Measurements from ENCODE around the gene ZNF236. TPM values are rescaled to one million over a fixed set of nuclear protein-coding genes. Genes with fewer than 3 reads are reported as not detected.
"Not testable (repeated sequence)": the region's sequence is repeated elsewhere in the genome, so short reads cannot be mapped to it uniquely, and the experiment has no call there.

The ZNF236 gene
- total RNA-seq, 1 donor from 2014 or later: 11.7 TPM

GRCh38 chr18:76927223-76927725 lies 104.9 kb downstream of the ZNF236 start:
- DNase-seq (no peak), ATAC-seq (ENCODE audit: poor library complexity) (no peak)
- intact Hi-C loops (cut with DNase I): no loop called here

DNA sequence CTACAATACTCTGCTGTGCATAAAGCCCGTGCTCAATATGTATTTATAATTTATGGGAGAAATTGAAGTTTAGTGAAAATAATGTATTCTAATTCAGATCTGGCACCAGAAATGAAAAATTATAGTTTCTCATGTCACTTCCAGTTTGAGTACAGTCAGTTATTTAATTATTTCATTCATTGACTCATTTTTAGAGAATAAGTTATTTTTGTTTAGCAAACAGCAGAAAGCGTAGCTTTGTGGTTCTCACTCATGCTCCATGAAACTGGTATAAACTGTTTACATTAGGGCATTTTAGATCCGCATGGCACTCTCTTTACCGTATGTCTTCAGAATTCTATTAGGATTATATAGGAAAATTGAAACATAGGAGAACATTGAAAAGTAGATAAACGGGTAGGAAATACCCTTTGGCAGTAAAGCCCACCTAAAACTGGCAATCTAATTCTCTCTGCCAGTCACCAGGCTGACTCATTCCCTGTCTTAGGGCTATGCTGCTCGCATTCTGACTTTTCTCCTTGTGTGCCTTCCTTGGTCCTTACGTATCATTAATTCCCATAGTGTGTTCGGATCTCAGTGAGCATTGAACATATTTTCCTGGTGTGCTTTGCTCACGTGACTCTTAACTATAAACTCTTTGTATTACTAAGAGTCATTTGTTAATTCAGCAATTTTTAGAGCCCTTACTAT lies 106.0 kb downstream of the ZNF236 start:
- intact Hi-C loops (cut with DNase I): no loop called here
- ATAC-seq (ENCODE audit: poor library complexity) (no peak), DNase-seq (no peak)

DNA sequence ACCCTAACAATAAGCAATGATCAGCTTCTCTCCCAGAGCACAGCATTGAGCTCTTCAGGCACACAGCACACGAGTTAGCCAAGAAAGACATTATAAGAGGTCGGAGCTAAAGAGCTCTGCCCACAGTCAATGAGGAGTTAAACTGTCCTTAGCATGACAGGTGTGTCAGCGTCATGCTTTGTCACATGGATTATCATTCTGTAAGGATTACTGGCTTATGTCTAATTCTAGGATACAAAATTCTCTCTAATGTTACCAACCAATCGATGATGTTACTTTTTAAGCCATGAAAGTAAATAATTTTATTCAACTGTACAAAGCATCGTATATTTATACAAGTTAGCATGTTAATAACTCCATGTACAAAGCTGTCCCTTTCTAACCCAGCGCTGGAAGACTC lies 108.8 kb downstream of the ZNF236 start:
- ATAC-seq (ENCODE audit: poor library complexity): no peak
- intact Hi-C loops (cut with DNase I): no loop called here

GRCh38 chr18:76932026-76932819 lies 109.9 kb downstream of the ZNF236 start:
- ATAC-seq (ENCODE audit: poor library complexity): peak; percentile 83
- intact Hi-C loops (cut with DNase I): no loop called here
- DNase-seq: peak; percentile 80

More for the DNA sequence above, 108.8 kb downstream of the ZNF236 start:
- no peak for DNase-seq

GRCh38 chr18:76935722-76936337 lies 113.5 kb downstream of the ZNF236 start:
- DNase-seq: no peak
- intact Hi-C loops (cut with DNase I): no loop called here
- no peak for ATAC-seq (ENCODE audit: poor library complexity)

DNA sequence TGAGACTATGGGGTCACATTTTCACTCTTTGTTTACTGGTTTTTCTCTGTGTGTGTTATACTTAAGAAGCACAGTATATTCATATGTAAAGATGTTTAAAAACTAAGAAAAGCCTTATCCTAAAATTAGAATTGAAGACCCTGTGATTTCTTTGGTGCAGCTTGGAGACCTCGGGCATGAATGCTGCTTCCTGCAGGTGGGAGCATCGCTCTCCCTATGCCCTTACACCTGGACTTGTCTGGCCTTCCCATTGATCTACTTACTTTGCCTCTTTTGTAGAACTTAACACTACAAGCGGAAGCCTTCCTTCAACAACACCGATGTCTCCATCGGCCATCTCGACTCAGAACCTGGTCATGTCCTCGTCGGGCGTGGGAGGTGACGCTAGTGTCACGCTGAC lies 114.5 kb downstream of the ZNF236 start:
- ATAC-seq (ENCODE audit: poor library complexity): no peak
- intact Hi-C loops (cut with DNase I): no loop called here
- no peak for DNase-seq

- DNase-seq (no peak), ATAC-seq (ENCODE audit: poor library complexity) (no peak)
- intact Hi-C loops (cut with DNase I): no loop called here
These were observed 115.2 kb downstream of the ZNF236 start for GRCh38 chr18:76937597-76937996.

- intact Hi-C loops (cut with DNase I): no loop called here
- ATAC-seq (ENCODE audit: poor library complexity): no peak
- DNase-seq: no peak
These were observed 116.3 kb downstream of the ZNF236 start for GRCh38 chr18:76938619-76939018.

DNA sequence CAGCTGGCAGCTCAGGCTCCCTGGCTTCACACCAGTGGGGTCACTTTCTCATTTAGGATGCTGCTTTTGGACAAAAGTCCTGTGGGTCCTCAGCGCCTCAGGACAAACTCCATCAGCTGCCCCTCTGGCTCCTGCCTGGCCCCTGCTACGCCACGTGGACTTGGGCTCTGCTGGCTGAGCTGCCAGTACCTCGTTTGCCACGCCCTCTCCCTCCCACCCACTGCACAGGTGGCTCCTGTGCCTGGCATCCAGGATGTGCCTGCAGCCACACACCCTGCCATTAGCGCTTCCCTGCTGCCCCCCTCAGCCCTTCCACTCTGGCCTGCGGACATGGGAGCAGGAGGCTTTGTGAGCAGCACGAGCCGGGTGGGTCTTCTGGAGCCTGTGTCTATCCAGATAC lies 118.9 kb downstream of the ZNF236 start:
- intact Hi-C loops (cut with DNase I): no loop called here
- DNase-seq: no peak
- ATAC-seq (ENCODE audit: poor library complexity): no peak

- intact Hi-C loops (cut with DNase I): no loop called here
- DNase-seq (peak; percentile 71), ATAC-seq (ENCODE audit: poor library complexity) (peak; percentile 57)
These were observed 121.4 kb downstream of the ZNF236 start for GRCh38 chr18:76943542-76944339.

DNA sequence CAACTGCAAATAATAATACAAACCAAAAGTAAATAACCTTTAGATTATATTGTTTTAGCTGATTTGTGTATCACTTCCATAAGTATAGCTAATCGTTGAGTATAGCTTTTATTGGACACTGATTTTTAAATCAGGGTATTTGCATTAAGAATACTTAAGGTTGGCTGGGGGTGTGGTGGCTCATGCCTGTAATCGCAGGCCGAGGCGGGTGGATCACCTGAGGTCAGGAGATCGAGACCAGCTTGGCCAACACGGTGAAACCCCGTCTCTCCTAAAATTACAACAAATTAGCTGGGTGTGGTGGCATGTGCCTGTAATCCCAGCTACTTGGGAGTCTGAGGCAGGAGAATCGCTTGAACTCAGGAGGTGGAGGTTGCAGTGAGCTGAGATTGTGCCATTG lies 122.0 kb downstream of the ZNF236 start:
- DNase-seq; ATAC-seq (ENCODE audit: poor library complexity); intact Hi-C loops (cut with DNase I): not testable (repeated sequence)

DNA sequence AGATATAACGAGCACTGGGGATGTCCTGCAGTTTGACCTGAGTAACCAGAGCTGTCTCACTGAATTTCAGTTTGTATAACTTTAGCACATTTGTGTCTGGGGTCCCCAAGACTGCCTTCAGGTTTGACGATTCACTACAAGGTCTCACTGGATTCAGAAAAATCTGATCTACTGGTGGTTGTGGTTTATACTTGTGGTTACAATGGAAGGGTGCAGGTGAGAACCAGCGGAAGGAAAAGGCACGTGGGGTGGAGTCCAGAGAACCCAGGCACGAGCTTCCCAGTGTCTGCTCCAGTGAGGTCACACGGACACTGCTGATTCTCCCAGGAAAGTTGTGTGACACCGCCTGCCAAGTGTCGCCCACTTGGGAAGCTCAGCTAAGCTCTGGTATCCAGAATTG lies 126.0 kb downstream of the ZNF236 start:
- intact Hi-C loops (cut with DNase I): no loop called here
- ATAC-seq (ENCODE audit: poor library complexity): no peak

GRCh38 chr18:76951456-76952247 lies 129.3 kb downstream of the ZNF236 start:
- ATAC-seq (ENCODE audit: poor library complexity) (no peak), DNase-seq (no peak)
- intact Hi-C loops (cut with DNase I): no loop called here

More for the DNA sequence above, 126.0 kb downstream of the ZNF236 start:
- DNase-seq: no peak

- intact Hi-C loops (cut with DNase I): no loop called here
- DNase-seq (no peak), ATAC-seq (ENCODE audit: poor library complexity) (no peak)
These were observed 130.4 kb downstream of the ZNF236 start for GRCh38 chr18:76952747-76953146.

DNA sequence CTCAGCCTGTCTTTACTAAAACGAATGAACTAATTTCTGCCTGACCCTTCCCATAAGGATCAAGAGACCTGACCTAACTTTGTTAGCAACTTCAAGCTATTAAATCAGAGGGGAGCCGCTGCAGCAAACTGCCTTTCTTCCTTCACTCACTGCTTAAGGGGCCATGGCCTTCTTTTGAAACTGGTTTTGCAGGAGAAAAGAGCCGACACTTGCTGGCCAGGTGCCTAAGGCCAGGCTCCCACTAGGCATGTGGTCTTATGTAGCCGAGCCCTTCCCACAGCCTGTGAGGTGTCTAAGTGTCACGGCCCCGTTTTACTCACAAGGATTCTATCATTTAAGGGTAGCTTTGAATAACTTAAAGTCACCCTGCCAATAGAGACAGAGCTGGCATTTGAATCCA lies 130.8 kb downstream of the ZNF236 start:
- no peak for DNase-seq
- ATAC-seq (ENCODE audit: poor library complexity): peak; percentile 42
- intact Hi-C loops (cut with DNase I): no loop called here

DNA sequence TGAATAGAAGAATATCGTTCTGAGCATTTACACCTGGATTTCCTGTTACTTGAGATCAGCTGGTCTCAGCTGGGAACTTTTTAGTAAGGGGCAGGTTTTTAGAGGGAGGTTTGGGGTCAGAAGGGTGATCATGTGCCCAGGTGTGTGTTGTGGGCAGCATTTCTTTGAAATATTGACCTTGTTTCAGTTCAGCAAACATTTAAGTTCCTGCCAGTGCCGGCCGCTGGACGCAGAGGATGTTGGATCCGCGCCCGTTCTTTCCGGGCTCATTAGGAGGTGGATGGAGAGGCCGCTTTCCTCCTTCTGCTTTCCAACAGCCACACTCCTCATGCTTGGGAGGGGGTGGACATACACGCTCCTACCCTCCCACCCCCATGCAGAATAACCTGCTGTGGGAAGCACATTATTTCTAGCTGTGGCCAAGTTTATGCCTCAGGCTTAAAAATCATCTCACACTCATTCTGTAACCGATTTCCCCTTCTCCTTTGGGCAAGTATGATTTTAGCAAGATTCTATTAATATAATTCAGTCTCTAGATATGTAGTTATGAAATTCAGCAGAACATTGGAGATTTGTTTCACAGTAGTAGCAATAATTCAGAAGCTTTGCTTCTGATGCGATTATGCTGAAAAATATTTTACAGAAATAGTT lies 131.4 kb downstream of the ZNF236 start:
- DNase-seq: peak; percentile 84
- intact Hi-C loops (cut with DNase I): no loop called here
- peak; percentile 84 for ATAC-seq (ENCODE audit: poor library complexity)

- intact Hi-C loops (cut with DNase I): no loop called here
- ATAC-seq (ENCODE audit: poor library complexity) (no peak), DNase-seq (no peak)
These were observed 133.3 kb downstream of the ZNF236 start for GRCh38 chr18:76955524-76956170.

All from Right ventricle myocardium superior (tissue), 1 donor.